ENCODE data around the gene CEP128. TPM values are rescaled to one million over a fixed set of nuclear protein-coding genes. Genes with fewer than 3 reads are reported as not detected.

Gene CEP128
- total and polyA plus RNA-seq, 7 donors, result 0.79 to 2.3 (median 1.8) TPM

GRCh38 chr14:80620434-80620833 lies 321.1 kb downstream of the CEP128 start:
- 86 to 95% (median 93%) methylated on average over 1 of the region's 1 CpG for WGBS, 3 donors
- no peak for TF ChIP-seq CTCF (IDR thresholded peaks at IDR 0.05)
- no peaks in the 10 kb centered on the region for H3K4me1 ChIP-seq
- no peaks in the 10 kb centered on the region for H3K36me3 ChIP-seq (ENCODE audit: insufficient read depth in 1 of 2, low read depth in 1 of 2)
- DNase-seq (no peak), ATAC-seq (no peak)
- H3K4me3 ChIP-seq, result no peak overlapping the region
- intact Hi-C loops (cut with DNase I), result no loop called here
- no peaks in the 10 kb centered on the region for H3K9me3 ChIP-seq
- H3K27me3 ChIP-seq (ENCODE audit: insufficient read depth in 3 of 3, low read length in 2 of 3), result no peaks in the 10 kb centered on the region
- H3K27ac ChIP-seq, result no peak overlapping the region

- DNase-seq (no peak), ATAC-seq (no peak)
- no peak overlapping the region for H3K4me3 ChIP-seq
- WGBS, 3 donors, result 96 to 100% (median 97%) methylated on average over 4 of the region's 4 CpGs
- no peak overlapping the region for H3K27ac ChIP-seq
- H3K36me3 ChIP-seq (ENCODE audit: insufficient read depth in 1 of 2, low read depth in 1 of 2), result no peaks in the 10 kb centered on the region
- no peaks in the 10 kb centered on the region for H3K9me3 ChIP-seq
- no peaks in the 10 kb centered on the region for H3K4me1 ChIP-seq
- H3K27me3 ChIP-seq (ENCODE audit: insufficient read depth in 3 of 3, low read length in 2 of 3), result no peaks in the 10 kb centered on the region
- no peak for TF ChIP-seq CTCF (IDR thresholded peaks at IDR 0.05)
- intact Hi-C loops (cut with DNase I), result no loop called here
These were observed 322.7 kb downstream of the CEP128 start for GRCh38 chr14:80618751-80619329.

DNA sequence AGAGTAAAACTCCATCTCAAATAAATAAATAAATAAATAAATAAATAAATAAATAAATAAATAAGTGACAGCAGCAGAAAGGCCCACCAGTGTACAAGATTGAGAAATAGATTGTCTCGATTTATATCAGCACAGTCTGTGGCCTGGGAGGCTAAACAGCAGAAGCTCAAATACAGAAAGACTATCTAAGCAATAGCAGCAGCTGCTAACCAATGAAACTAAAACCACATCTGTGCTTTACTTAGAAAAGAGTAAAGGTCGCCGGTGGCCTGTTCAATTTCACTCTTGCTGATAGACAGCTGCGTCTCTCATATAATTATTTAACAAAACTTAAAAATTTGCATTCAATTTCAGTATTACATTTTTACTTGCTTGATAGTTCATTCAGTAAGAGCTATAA lies 325.7 kb downstream of the CEP128 start:
- WGBS, 3 donors, result 78 to 87% (median 81%) methylated on average over 4 of the region's 4 CpGs
- Histone ChIP-seq H3K36me3 (ENCODE audit: insufficient read depth in 1 of 2, low read depth in 1 of 2) (no peaks in the 10 kb centered on the region), H3K27me3 (ENCODE audit: insufficient read depth in 3 of 3, low read length in 2 of 3) (no peaks in the 10 kb centered on the region), H3K4me1 (no peaks in the 10 kb centered on the region), H3K27ac (no peak overlapping the region), H3K4me3 (no peak overlapping the region), H3K9me3 (no peaks in the 10 kb centered on the region)
- ATAC-seq (no peak), DNase-seq (no peak)
- intact Hi-C loops (cut with DNase I), result no loop called here
- TF ChIP-seq CTCF (IDR thresholded peaks at IDR 0.05), result no peak

DNA sequence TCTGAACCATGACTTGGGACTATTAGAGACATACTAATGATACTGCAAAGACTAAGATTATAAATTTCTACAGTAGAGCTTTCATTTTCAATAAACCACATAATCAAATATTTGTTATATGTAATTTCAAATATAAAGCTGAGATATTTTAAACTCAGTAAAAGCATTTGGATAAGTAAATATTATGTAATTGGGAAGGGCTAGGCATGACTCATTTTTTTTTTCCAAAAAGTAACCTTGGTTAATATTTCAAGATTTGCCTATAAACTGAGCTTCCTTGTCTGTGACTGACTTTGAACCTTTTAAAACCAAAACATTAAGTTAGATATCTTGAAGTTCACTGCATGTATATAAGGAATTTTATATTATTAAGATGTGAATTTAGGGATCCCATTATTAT lies 332.5 kb downstream of the CEP128 start:
- H3K27ac ChIP-seq, result no peak overlapping the region

More for the DNA sequence above, 332.5 kb downstream of the CEP128 start:
- Histone ChIP-seq H3K4me1 (no peaks in the 10 kb centered on the region), H3K27me3 (ENCODE audit: insufficient read depth in 3 of 3, low read length in 2 of 3) (no peaks in the 10 kb centered on the region), H3K36me3 (ENCODE audit: insufficient read depth in 1 of 2, low read depth in 1 of 2) (no peaks in the 10 kb centered on the region), H3K4me3 (no peak overlapping the region), H3K9me3 (no peaks in the 10 kb centered on the region)
- intact Hi-C loops (cut with DNase I), result no loop called here
- ATAC-seq, result no peak
- DNase-seq, result no peak
- no peak for TF ChIP-seq CTCF (IDR thresholded peaks at IDR 0.05)

Measured in psoas muscle (tissue), 8 donors.